ENCODE data around the gene RHOD. TPM values are rescaled to one million over a fixed set of nuclear protein-coding genes. Genes with fewer than 3 reads are reported as not detected.
A peak's percentile ranks its signal among the peaks of the same experiment; 100 is the strongest.

RHOD gene
- total RNA-seq, 2 donors from 2014 or later = 17.1 to 18.1 TPM

- WGBS, 2 experiments (ENCODE audit: insufficient coverage in 1 of 2, insufficient read length in 1 of 2) = 95 to 96% methylated on average over 4 to 6 of the region's 6 CpGs
- Mint-ChIP-seq H3K9me3 (no peaks in the 10 kb centered on the region), H3K27ac (peak overlapping the region; percentile 37), H3K4me1 (peaks cover 2% of the 10 kb centered on the region), H3K4me3 (no peak overlapping the region), H3K27me3 (ENCODE audit: insufficient read depth) (no peaks in the 10 kb centered on the region), H3K36me3 (ENCODE audit: low read depth) (no peaks in the 10 kb centered on the region)
- no peak for TF ChIP-seq CTCF (conservative IDR thresholded peaks at IDR 0.05)
- H3K4me3 ChIP-seq (ENCODE audit: low read length) = no peak overlapping the region
- H3K27ac ChIP-seq (ENCODE audit: low read depth, low read length) = no peak overlapping the region
- no peak for DNase-seq
- no peaks in the 10 kb centered on the region for H3K27me3 ChIP-seq (ENCODE audit: control insufficient read depth, insufficient read depth, low read length, poor library complexity, severe bottlenecking)
- H3K9ac ChIP-seq (ENCODE audit: extremely low read depth, low read length, poor library complexity, severe bottlenecking) = no peak overlapping the region
- no peaks in the 10 kb centered on the region for H3K9me3 ChIP-seq (ENCODE audit: control insufficient read depth, low read length)
- H3K4me1 ChIP-seq (ENCODE audit: control insufficient read depth, insufficient read depth, low read length) = no peaks in the 10 kb centered on the region
- H3K36me3 ChIP-seq (ENCODE audit: control insufficient read depth, insufficient read depth, low read length) = no peaks in the 10 kb centered on the region
Measured at GRCh38 chr11:67099831-67100324, 43.2 kb downstream of the RHOD start.

- 92 to 93% methylated on average over 6 to 8 of the region's 8 CpGs for WGBS, 2 experiments (ENCODE audit: insufficient coverage in 1 of 2, insufficient read length in 1 of 2)
- no peak for TF ChIP-seq CTCF (conservative IDR thresholded peaks at IDR 0.05)
Measured at GRCh38 chr11:67102664-67103063, 46.0 kb downstream of the RHOD start.

GRCh38 chr11:67105964-67106363 is 49.3 kb downstream of the RHOD start:
- Mint-ChIP-seq H3K36me3 (ENCODE audit: low read depth) (no peaks in the 10 kb centered on the region), H3K27me3 (ENCODE audit: insufficient read depth) (no peaks in the 10 kb centered on the region), H3K27ac (no peak overlapping the region), H3K4me1 (no peaks in the 10 kb centered on the region), H3K9me3 (no peaks in the 10 kb centered on the region), H3K4me3 (no peak overlapping the region)
- H3K9me3 ChIP-seq (ENCODE audit: control insufficient read depth, low read length) = no peaks in the 10 kb centered on the region
- H3K27ac ChIP-seq (ENCODE audit: low read depth, low read length) = no peak overlapping the region
- TF ChIP-seq CTCF (conservative IDR thresholded peaks at IDR 0.05) = no peak
- no peak for DNase-seq
- 87 to 91% methylated on average over 2 of the region's 2 CpGs for WGBS, 2 experiments (ENCODE audit: insufficient coverage in 1 of 2, insufficient read length in 1 of 2)
- no peaks in the 10 kb centered on the region for H3K4me1 ChIP-seq (ENCODE audit: control insufficient read depth, insufficient read depth, low read length)
- H3K4me3 ChIP-seq (ENCODE audit: low read length) = no peak overlapping the region
- no peak overlapping the region for H3K9ac ChIP-seq (ENCODE audit: extremely low read depth, low read length, poor library complexity, severe bottlenecking)
- no peaks in the 10 kb centered on the region for H3K27me3 ChIP-seq (ENCODE audit: control insufficient read depth, insufficient read depth, low read length, poor library complexity, severe bottlenecking)
- H3K36me3 ChIP-seq (ENCODE audit: control insufficient read depth, insufficient read depth, low read length) = no peaks in the 10 kb centered on the region

More at GRCh38 chr11:67102664-67103063, 46.0 kb downstream of the RHOD start:
- no peak for DNase-seq
- H3K27me3 Mint-ChIP-seq (ENCODE audit: insufficient read depth) = no peaks in the 10 kb centered on the region
- no peaks in the 10 kb centered on the region for H3K9me3 Mint-ChIP-seq
- no peaks in the 10 kb centered on the region for H3K36me3 Mint-ChIP-seq (ENCODE audit: low read depth)
- Histone ChIP-seq H3K36me3 (ENCODE audit: control insufficient read depth, insufficient read depth, low read length) (no peaks in the 10 kb centered on the region), H3K9ac (ENCODE audit: extremely low read depth, low read length, poor library complexity, severe bottlenecking) (no peak overlapping the region), H3K27me3 (ENCODE audit: control insufficient read depth, insufficient read depth, low read length, poor library complexity, severe bottlenecking) (no peaks in the 10 kb centered on the region), H3K9me3 (ENCODE audit: control insufficient read depth, low read length) (no peaks in the 10 kb centered on the region), H3K4me3 (ENCODE audit: low read length) (no peak overlapping the region), H3K27ac (ENCODE audit: low read depth, low read length) (no peak overlapping the region), H3K4me1 (ENCODE audit: control insufficient read depth, insufficient read depth, low read length) (no peaks in the 10 kb centered on the region)
- H3K27ac Mint-ChIP-seq = no peak overlapping the region
- H3K4me3 Mint-ChIP-seq = no peak overlapping the region
- H3K4me1 Mint-ChIP-seq = no peaks in the 10 kb centered on the region
